GM21447 (cell line): ENCODE results near the gene SLC47A2.
"Not testable (repeated sequence)": the region's sequence is repeated elsewhere in the genome, so short reads cannot be mapped to it uniquely, and the experiment has no call there.

Experiments
- ATAC-seq: cut with Tn5 transposase; IDR thresholded peaks from one replicate; pipeline ENCODE4 v1.9.1; 2021; ENCODE audit not compliant: unreplicated experiment

The SLC47A2 gene

GRCh38 chr17:19672009-19672750 lies 44.2 kb downstream of the SLC47A2 start:
- no peak for ATAC-seq

GRCh38 chr17:19671433-19671832 lies 45.0 kb downstream of the SLC47A2 start:
- ATAC-seq, result no peak

GRCh38 chr17:19670908-19671307 lies 45.5 kb downstream of the SLC47A2 start:
- no peak for ATAC-seq

- not testable (repeated sequence) for ATAC-seq
Measured at GRCh38 chr17:19669680-19670079, 46.7 kb downstream of the SLC47A2 start.

GRCh38 chr17:19664821-19665181 lies 51.6 kb downstream of the SLC47A2 start:
- no peak for ATAC-seq

- ATAC-seq, result no peak
Measured at GRCh38 chr17:19664136-19664820, 52.1 kb downstream of the SLC47A2 start.

GRCh38 chr17:19663097-19663496 lies 53.3 kb downstream of the SLC47A2 start:
- ATAC-seq, result no peak

GRCh38 chr17:19661121-19661520 lies 55.3 kb downstream of the SLC47A2 start:
- ATAC-seq, result no peak

GRCh38 chr17:19660219-19660870 lies 56.0 kb downstream of the SLC47A2 start:
- no peak for ATAC-seq

GRCh38 chr17:19659366-19660177 lies 56.8 kb downstream of the SLC47A2 start:
- ATAC-seq, result no peak

GRCh38 chr17:19656851-19657581 lies 59.4 kb downstream of the SLC47A2 start:
- no peak for ATAC-seq

GRCh38 chr17:19656336-19656735 lies 60.0 kb downstream of the SLC47A2 start:
- no peak for ATAC-seq

GRCh38 chr17:19654896-19655295 lies 61.5 kb downstream of the SLC47A2 start:
- ATAC-seq, result no peak

- no peak for ATAC-seq
Measured at GRCh38 chr17:19654342-19654886, 62.0 kb downstream of the SLC47A2 start.

GRCh38 chr17:19652595-19652994 lies 63.8 kb downstream of the SLC47A2 start:
- no peak for ATAC-seq

GRCh38 chr17:19651451-19652238 lies 64.7 kb downstream of the SLC47A2 start:
- no peak for ATAC-seq

GRCh38 chr17:19650826-19651225 lies 65.6 kb downstream of the SLC47A2 start:
- ATAC-seq, result no peak

- no peak for ATAC-seq
Measured at GRCh38 chr17:19649274-19649541, 67.2 kb downstream of the SLC47A2 start.

GRCh38 chr17:19648475-19649273 lies 67.7 kb downstream of the SLC47A2 start, which contains the start of gene ALDH3A2:
TSS of gene ALDH3A2 (plus strand) at chr17:19648751. CDS start at chr17:19648972, 221 bp downstream.
- peak; percentile 88 for ATAC-seq
